Activated CD8-positive, alpha-beta T cell treated with anti-CD3 and anti-CD28 coated beads for 36 hours (primary cell): ENCODE measurements around the gene NOVA2. TPM values are rescaled to one million over a fixed set of nuclear protein-coding genes. Genes with fewer than 3 reads are reported as not detected.

Experiments
- ATAC-seq: fragments of 200-7000 bp; cut with Tn5 transposase; one replicate; pipeline ENCODE4 v1.10.0; 2021; ENCODE audit warnings: mild to moderate bottlenecking, moderate library complexity
- CTCF ChIA-PET: fragments of 350-600 bp; sonication (Branson Sonifier 250); formaldehyde crosslinking; loops from one replicate; lab custom pipeline; 2021; ENCODE audit warnings: antibody characterized with exemption; lab: Charles Lee
- POLR2A ChIA-PET: fragments of 350-600 bp; sonication (Branson Sonifier 250); formaldehyde crosslinking; loops from one replicate; lab custom pipeline; 2021; ENCODE audit warnings: antibody characterized with exemption; lab: Charles Lee
- DNase-seq: peaks from one replicate; pipeline ENCODE4 v3.0.0-alpha.2; 2020
- H3K27ac Mint-ChIP-seq: one replicate; pipeline ENCODE4 v1.8.0; 2021; ENCODE audit warnings: mild to moderate bottlenecking, mixed read lengths
- H3K27me3 Mint-ChIP-seq: one replicate; pipeline ENCODE4 v1.8.0; 2021; ENCODE audit warnings: mixed read lengths
- H3K36me3 Mint-ChIP-seq: one replicate; pipeline ENCODE4 v1.8.0; 2021; ENCODE audit warnings: low read depth, mixed read lengths
- H3K4me1 Mint-ChIP-seq: one replicate; pipeline ENCODE4 v1.8.0; 2021; ENCODE audit warnings: low read depth, mixed read lengths
- H3K4me3 Mint-ChIP-seq: one replicate; pipeline ENCODE4 v1.8.0; 2021; ENCODE audit warnings: mild to moderate bottlenecking, moderate library complexity, mixed read lengths
- H3K9me3 Mint-ChIP-seq: one replicate; pipeline ENCODE4 v1.8.0; 2021; ENCODE audit warnings: mixed read lengths
- CTCF ChIP-seq: fragments of 200-600 bp; IDR thresholded peaks from one replicate; pipeline ENCODE4 v1.8.0; 2022; ENCODE audit warnings: antibody characterized with exemption, mild to moderate bottlenecking
- intact Hi-C: fragments of 100-400 bp; cut with micrococcal nuclease; formaldehyde crosslinking; loops from one replicate; pipeline ENCODE4 v1.10.0; 2022
- total RNA-seq, 2 experiments: library from RNA; stranded (reverse); gene quantifications; one replicate each; pipeline ENCODE4 v1.2.3, GENCODE V29; 2021

NOVA2 gene
- total RNA-seq: not detected

DNA sequence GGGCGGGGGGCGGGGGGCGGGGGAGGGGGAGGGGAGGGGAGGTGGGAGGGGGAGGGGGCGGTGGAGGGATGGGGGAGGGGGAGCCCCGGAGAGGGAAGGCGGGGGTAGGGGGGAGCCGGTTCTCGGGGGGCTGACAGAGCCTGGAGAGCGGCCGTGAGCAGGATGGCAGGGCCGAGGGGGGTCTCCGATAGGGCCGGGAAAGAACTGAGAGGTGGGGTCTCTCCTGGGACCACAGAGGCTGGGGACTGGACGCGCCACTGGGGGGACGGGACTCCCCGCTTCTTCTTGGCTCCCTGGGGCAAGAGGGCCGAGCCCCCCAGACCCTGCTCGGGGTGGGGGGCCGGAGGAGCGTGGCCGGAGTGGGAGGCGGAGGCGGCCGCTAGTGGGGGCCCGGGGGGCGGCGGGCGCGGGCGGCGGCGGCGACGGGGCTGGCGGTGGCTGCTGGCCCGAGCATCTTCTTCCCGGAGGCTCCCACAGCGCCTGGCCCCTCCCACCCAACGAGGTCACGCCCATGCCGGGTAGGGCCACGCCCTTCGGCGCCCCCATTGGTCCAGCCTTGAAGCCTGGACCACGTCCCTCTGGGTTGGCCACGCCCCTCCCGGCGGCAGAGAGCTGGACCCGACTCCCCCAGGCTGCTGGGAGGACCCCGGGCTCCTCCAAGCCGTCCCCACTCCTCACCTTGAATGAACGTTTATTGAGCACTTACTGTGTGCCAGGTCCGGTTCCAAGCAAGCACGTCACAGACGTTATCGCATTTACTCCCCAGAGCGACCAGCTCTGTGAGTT, at the start of gene NOVA2:
NOVA2 (minus strand) TSS at position 313 of the 786 bp plus-strand sequence. CDS start 514 bp downstream, outside the sequence.
- no peak within 1 kb of the TSS for H3K4me3 Mint-ChIP-seq
- POLR2A ChIA-PET: no interaction called here
- no peak within 1 kb of the TSS for H3K27ac Mint-ChIP-seq
- intact Hi-C loops: no loop called here
- ATAC-seq: peak; percentile 72
- CTCF ChIA-PET: interaction anchor here (0.9 kb wide), 1 partner anchor 55 kb away, joined by 4 read pairs; no protein-coding TSS in a partner anchor
- TF ChIP-seq CTCF: no peak
- H3K9me3 Mint-ChIP-seq: no peaks in the 10 kb centered on the region
- peaks cover 44% of the 10 kb centered on the region for H3K27me3 Mint-ChIP-seq
- H3K4me1 Mint-ChIP-seq: peaks cover 13% of the 10 kb centered on the region
- H3K36me3 Mint-ChIP-seq: no peaks in the 10 kb centered on the region
- DNase-seq: peak; percentile 62

DNA sequence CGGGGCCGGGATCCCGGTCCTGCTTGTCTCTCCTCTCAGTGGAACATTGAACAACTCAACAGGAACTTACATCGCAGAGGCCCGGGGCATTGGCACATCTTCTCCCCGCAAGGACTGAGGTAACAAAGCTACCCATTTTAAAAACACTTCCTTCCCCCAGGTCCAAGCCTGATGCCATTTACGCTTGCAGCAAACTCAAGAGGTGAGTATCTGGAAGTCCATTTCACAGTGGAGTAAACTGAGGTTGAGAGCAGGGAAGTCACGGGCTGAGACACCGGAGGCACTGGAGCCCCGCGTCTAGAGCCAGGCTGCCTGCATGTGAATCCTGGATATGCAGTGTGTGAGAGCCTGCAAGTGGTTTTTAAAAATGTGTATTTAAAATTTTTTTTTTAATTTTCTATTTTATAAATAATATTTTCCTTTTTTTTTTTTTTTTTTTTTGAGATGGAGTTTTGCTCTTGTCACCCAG, 49.7 kb upstream of the NOVA2 start:
- H3K36me3 Mint-ChIP-seq: no peaks in the 10 kb centered on the region
- TF ChIP-seq CTCF: no peak
- ChIA-PET POLR2A (interaction anchor here (0.6 kb wide), 1 partner anchor 903 kb away, joined by 3 read pairs; no protein-coding TSS in a partner anchor), CTCF (interaction anchor here (1.7 kb wide), 1 partner anchor 242 kb away, joined by 4 read pairs; no protein-coding TSS in a partner anchor)
- H3K27me3 Mint-ChIP-seq: peaks cover 16% of the 10 kb centered on the region
- ATAC-seq: no peak
- H3K27ac Mint-ChIP-seq: no peak overlapping the region
- intact Hi-C loops: loop anchor here (10.0 kb wide), 2 partner anchors 51 to 161 kb away; no protein-coding TSS in a partner anchor
- H3K4me3 Mint-ChIP-seq: no peak overlapping the region
- H3K9me3 Mint-ChIP-seq: no peaks in the 10 kb centered on the region
- DNase-seq: no peak
- H3K4me1 Mint-ChIP-seq: peaks cover 12% of the 10 kb centered on the region

GRCh38 chr19:46022431-46023310, 49.0 kb upstream of the NOVA2 start, which contains the start of gene PGLYRP1:
TSS of gene PGLYRP1 (minus strand) at chr19:46023053. CDS start at chr19:46023021, 32 bp downstream.
- ChIA-PET CTCF (interaction anchor here (1.7 kb wide), 1 partner anchor 243 kb away, joined by 4 read pairs; no protein-coding TSS in a partner anchor), POLR2A (interaction anchor here (0.6 to 0.7 kb wide), 2 partner anchors 23 to 904 kb away, joined by 3 to 4 read pairs; no protein-coding TSS in a partner anchor)
- ATAC-seq: no peak
- Mint-ChIP-seq H3K27ac (no peak within 1 kb of the TSS), H3K4me1 (peaks cover 12% of the 10 kb centered on the region), H3K36me3 (no peaks in the 10 kb centered on the region), H3K4me3 (no peak within 1 kb of the TSS), H3K27me3 (peaks cover 16% of the 10 kb centered on the region), H3K9me3 (no peaks in the 10 kb centered on the region)
- intact Hi-C loops: loop anchor here (10.0 kb wide), 2 partner anchors 52 to 162 kb away; no protein-coding TSS in a partner anchor
- no peak for DNase-seq
- TF ChIP-seq CTCF: no peak

DNA sequence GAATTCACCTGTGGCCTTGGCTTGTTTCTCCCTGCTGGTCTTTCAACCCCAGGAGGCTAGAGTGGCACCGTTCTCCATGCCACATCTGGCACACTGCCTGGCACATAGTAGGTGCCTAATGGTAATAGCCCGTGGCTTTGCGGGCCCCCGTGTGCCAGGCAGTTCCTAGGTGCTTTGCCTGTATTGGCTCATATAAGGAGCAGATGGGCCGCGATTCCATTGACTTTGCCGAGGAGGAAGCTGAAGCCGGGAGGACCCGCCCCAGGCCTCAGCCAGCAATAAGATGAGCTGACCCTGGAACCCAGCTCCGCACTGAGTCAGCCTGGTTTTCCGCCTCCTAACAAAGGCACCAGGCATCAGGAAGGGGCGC, 48.4 kb upstream of the NOVA2 start:
- no peak for TF ChIP-seq CTCF
- Mint-ChIP-seq H3K27ac (no peak overlapping the region), H3K36me3 (no peaks in the 10 kb centered on the region), H3K27me3 (peaks cover 16% of the 10 kb centered on the region), H3K4me1 (peaks cover 13% of the 10 kb centered on the region), H3K9me3 (no peaks in the 10 kb centered on the region), H3K4me3 (no peak overlapping the region)
- CTCF ChIA-PET: no interaction called here
- intact Hi-C loops: loop anchor here (10.0 kb wide), 2 partner anchors 53 to 163 kb away; no protein-coding TSS in a partner anchor
- ATAC-seq: no peak
- DNase-seq: no peak
- POLR2A ChIA-PET: interaction anchor here (0.7 kb wide), 1 partner anchor 23 kb away, joined by 4 read pairs; no protein-coding TSS in a partner anchor
